Fibroblast of villous mesenchyme (primary cell): ENCODE results near the gene QRFPR. TPM values are rescaled to one million over a fixed set of nuclear protein-coding genes. Genes with fewer than 3 reads are reported as not detected.

ENCODE experiments used
- DNase-seq: peaks from one replicate; pipeline ENCODE4 v3.0.0-alpha.2; 2010; ENCODE audit warnings: low read depth
- H3K4me3 ChIP-seq: 2 replicates; pipeline ENCODE4 v1.5.1; 2011; ENCODE audit warnings: low read depth, mild to moderate bottlenecking, low read length
- total RNA-seq: library from RNA; depleted of rRNA; stranded (reverse); fragments of >200 nt; gene quantifications from 2 replicates; pipeline ENCODE4 v1.2.3, GENCODE V29; 2012
- TF ChIP-seq, protein P1 (sequence below): IDR thresholded peaks from 2 replicates; pipeline ENCODE4 v1.5.1; 2012; ENCODE audit warnings: low read depth, mild to moderate bottlenecking, low read length; ENCODE audit not compliant: insufficient read depth

QRFPR gene
- total RNA-seq, 1 donor, result not detected

DNA sequence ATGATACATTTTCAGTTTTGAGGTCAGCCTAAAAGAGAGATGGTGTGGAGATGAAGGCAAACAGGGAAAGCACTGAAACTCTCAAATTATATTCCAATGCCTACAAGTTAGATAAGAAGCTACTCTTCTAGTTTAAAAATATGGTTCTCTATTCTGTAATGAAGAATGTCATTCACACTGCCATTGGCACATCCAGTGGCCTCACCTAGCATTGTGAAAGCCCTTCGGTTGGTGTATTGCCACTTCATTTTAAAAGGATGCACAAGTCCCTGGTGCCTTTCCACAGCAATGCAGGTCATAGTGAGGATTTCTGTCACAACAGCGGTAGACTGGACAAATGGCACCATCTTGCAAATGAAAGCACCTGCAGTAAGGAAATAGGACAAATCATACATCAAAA lies 40.6 kb downstream of the QRFPR start:
- H3K4me3 ChIP-seq, result no peak overlapping the region
- DNase-seq, result no peak
- TF ChIP-seq, protein P1, sequence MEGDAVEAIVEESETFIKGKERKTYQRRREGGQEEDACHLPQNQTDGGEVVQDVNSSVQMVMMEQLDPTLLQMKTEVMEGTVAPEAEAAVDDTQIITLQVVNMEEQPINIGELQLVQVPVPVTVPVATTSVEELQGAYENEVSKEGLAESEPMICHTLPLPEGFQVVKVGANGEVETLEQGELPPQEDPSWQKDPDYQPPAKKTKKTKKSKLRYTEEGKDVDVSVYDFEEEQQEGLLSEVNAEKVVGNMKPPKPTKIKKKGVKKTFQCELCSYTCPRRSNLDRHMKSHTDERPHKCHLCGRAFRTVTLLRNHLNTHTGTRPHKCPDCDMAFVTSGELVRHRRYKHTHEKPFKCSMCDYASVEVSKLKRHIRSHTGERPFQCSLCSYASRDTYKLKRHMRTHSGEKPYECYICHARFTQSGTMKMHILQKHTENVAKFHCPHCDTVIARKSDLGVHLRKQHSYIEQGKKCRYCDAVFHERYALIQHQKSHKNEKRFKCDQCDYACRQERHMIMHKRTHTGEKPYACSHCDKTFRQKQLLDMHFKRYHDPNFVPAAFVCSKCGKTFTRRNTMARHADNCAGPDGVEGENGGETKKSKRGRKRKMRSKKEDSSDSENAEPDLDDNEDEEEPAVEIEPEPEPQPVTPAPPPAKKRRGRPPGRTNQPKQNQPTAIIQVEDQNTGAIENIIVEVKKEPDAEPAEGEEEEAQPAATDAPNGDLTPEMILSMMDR, result no peak

DNA sequence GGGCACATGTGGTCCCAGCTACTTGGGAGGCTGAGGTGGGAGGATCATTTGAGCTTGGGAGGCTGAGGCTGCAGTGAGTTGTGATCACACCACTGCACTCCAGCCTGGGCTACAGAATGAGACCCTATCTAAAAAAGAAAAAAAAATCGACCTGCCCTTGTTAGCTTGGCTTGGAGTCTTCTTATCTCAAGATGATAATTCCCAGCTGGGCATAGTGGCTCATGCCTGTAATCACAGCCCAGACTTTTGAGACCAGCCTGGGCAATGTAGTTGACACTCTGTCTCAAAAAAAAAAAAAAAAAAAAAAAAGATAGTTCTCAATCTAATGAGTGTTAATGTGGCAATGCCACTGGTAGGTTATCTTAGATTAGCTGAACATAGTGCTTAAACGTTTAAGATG lies 41.0 kb downstream of the QRFPR start:
- H3K4me3 ChIP-seq, result no peak overlapping the region
- DNase-seq, result no peak
- TF ChIP-seq, protein P1, result no peak

DNA sequence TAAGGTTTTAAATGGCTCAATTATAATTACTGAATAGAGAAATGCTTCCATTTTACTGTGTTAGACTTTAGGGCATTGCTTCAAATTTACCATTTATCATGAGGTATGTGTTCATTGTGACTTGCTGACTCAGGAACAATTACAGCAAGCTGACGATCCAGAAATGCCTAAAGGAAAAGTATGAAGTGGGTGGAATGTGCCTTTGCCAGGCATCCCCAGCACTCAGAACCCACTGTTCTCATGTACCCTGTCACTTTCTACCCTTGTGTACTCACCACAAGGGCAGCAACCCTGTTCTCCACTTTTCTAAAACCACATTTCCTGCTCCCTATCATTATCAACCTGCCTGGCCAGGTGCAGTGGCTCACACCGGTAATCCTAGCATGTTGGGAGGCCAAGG lies 41.5 kb downstream of the QRFPR start:
- DNase-seq, result no peak
- TF ChIP-seq, protein P1, result no peak
- no peak overlapping the region for H3K4me3 ChIP-seq

DNA sequence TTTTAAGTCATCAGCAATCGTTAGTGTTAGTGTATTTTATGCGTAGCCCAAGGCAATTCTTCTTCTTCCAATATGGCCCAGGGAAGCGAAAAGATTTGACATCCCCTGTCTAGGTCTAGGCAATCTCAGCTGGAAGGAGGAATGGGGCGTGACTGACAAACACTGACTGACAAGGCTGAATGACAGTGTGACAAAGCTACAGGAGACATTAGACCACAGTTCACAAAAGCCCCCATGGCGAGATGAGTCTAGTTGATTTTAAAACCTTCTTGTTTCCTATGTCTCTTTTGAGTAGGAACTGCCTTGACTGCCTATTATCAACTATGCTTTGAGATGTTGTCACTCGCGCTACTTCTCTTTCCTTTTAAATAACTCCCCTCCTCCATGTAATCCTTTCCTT lies 42.3 kb downstream of the QRFPR start:
- TF ChIP-seq, protein P1, result no peak
- DNase-seq, result no peak
- no peak overlapping the region for H3K4me3 ChIP-seq

DNA sequence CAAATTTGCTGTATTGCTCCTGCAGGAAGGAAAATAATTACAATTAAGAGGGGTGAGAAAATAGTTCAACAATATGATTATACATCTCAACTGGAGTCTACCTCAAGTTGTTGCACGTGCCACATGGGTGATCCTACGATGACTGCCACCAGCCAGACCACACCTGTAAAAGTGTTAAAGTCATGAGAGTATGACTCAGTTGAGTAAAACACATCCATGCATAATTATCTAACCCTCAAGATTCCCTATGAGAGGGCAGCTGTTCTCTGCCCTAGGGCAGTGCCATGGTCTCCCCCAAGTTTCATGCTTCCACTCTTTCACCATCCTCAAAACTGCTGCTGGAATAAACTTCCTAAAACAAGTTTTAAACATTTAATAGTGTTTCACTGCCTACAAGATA lies 44.1 kb downstream of the QRFPR start:
- DNase-seq, result no peak
- TF ChIP-seq, protein P1, result no peak
- H3K4me3 ChIP-seq, result no peak overlapping the region

DNA sequence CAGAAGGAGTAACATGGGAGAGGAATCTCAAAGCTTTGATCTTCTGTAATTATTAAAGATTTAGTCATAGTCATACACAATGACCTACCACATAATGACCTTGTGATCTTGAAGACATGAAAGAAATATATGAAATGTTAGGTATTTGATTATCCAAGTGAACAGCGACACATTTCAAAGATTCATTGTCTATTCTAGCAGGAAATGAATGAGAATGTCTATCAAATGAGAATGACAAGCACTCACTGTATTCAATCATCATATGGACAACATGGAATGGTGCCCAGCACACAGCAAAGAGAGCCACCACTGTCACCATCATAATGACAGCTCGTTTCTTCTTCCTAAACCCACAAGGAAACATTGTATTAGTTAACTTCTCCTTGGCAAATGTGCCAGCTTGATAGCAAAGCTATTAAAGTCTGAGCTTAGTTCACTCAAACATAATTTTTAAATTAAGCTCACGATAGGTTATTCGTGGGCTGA lies 50.6 kb downstream of the QRFPR start:
- TF ChIP-seq, protein P1, result no peak
- no peak for DNase-seq
- H3K4me3 ChIP-seq, result no peak overlapping the region

DNA sequence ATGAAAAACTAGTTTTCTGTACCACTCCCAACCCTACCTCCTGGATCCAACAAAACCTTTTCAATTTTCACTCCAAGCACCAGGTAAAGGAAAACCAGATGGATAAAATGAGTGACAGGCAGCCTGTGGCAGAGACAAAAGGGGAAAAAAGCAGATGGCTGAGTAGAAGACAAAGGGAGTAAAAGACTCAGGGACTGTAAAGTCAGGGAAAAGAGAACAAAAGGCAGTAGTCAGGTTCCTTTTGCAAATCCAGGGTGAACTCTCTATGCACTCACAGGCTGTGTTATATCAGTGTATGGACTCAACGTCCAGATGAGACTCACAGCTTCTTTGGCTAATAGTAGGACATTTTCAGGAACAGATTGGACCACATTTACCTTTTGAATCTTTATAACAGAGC lies 54.2 kb downstream of the QRFPR start:
- DNase-seq, result no peak
- TF ChIP-seq, protein P1, result no peak
- H3K4me3 ChIP-seq, result no peak overlapping the region
